Upper lobe of left lung (tissue), 6 donors: ENCODE data around the gene BCAM. TPM values are rescaled to one million over a fixed set of nuclear protein-coding genes. Genes with fewer than 3 reads are reported as not detected.

Experiments used
- ATAC-seq, 2 donors: fragments of 200-7000 bp; cut with Tn5 transposase; one replicate each; pipeline ENCODE4 v1.9.1; 2022; ENCODE audit warnings: mild to moderate bottlenecking in 2 of 2, moderate library complexity in 2 of 2; ENCODE audit not compliant: low FRiP score in 2 of 2
- DNase-seq, 2 donors: peaks; one replicate each; pipeline ENCODE4 v3.0.0-alpha.2; 2019 to 2020
- H3K27ac ChIP-seq, 4 donors: fragments of 200-600 bp; sonication (generic); one replicate each; pipeline ENCODE4 v1.5.1; 2016 to 2019
- H3K27me3 ChIP-seq, 4 donors: fragments of 200-600 bp; sonication (generic); one replicate each; pipeline ENCODE4 v1.5.1; 2017 to 2019
- H3K36me3 ChIP-seq, 4 donors: fragments of 200-600 bp; sonication (generic); one replicate each; pipeline ENCODE4 v1.5.1; 2016 to 2019
- H3K4me1 ChIP-seq, 4 donors: fragments of 200-600 bp; sonication (generic); one replicate each; pipeline ENCODE4 v1.5.1; 2018 to 2019
- H3K4me3 ChIP-seq, 4 donors: fragments of 200-600 bp; sonication (generic); one replicate each; pipeline ENCODE4 v1.5.1; 2017 to 2019; ENCODE audit warnings: mild to moderate bottlenecking in 2 of 4, moderate library complexity in 1 of 4
- H3K9me3 ChIP-seq, 4 donors: fragments of 200-600 bp; sonication (generic); one replicate each; pipeline ENCODE4 v1.5.1; 2018 to 2019
- CTCF ChIP-seq, 6 experiments: fragments of 450-650 bp in 4 of 6; fragments of 200-600 bp in 2 of 6; sonication (generic) in 2 of 6; IDR thresholded peaks; one replicate each; pipeline ENCODE4 v1.5.1; 2016 to 2019; ENCODE audit warnings: antibody characterized with exemption in 6 of 6
- EP300 ChIP-seq, 4 donors: sonication (generic); formaldehyde crosslinking; IDR thresholded peaks; one replicate each; pipeline ENCODE4 v1.5.1; 2017; ENCODE audit warnings: antibody characterized with exemption in 4 of 4, control low read depth in 2 of 4
- POLR2A ChIP-seq, 4 donors: fragments of 450-650 bp; IDR thresholded peaks; one replicate each; pipeline ENCODE4 v1.5.1; 2016 to 2017; ENCODE audit warnings: antibody characterized with exemption in 4 of 4, mild to moderate bottlenecking in 2 of 4
- POLR2AphosphoS5 ChIP-seq, 2 donors: sonication (generic); formaldehyde crosslinking; IDR thresholded peaks; one replicate each; pipeline ENCODE4 v1.5.1; 2017; ENCODE audit warnings: antibody characterized with exemption in 2 of 2
- WGBS, 2 donors: methylation state at CpG; one replicate each; pipeline ENCODE4 v1.1.5; 2017 to 2018; 5-methylcytosine and 5-hydroxymethylcytosine counted together
- total RNA-seq, 6 donors: library from RNA; depleted of rRNA in 4 of 6; stranded (reverse); fragments of >200 nt in 4 of 6; gene quantifications; one replicate each; pipeline versions ENCODE4 v1.1.0 to v1.2.1, GENCODE V29; 2016 to 2021
- donor health status: DM: no; HTN: no; CAD: no; lungs with moderate emphysema.
- donor health status: DM: no; HTN: yes; CAD: no; lungs with severe emphysema.

The BCAM gene
- total RNA-seq, 6 donors from 2014 or later, result 246 to 557 (median 274) TPM

DNA sequence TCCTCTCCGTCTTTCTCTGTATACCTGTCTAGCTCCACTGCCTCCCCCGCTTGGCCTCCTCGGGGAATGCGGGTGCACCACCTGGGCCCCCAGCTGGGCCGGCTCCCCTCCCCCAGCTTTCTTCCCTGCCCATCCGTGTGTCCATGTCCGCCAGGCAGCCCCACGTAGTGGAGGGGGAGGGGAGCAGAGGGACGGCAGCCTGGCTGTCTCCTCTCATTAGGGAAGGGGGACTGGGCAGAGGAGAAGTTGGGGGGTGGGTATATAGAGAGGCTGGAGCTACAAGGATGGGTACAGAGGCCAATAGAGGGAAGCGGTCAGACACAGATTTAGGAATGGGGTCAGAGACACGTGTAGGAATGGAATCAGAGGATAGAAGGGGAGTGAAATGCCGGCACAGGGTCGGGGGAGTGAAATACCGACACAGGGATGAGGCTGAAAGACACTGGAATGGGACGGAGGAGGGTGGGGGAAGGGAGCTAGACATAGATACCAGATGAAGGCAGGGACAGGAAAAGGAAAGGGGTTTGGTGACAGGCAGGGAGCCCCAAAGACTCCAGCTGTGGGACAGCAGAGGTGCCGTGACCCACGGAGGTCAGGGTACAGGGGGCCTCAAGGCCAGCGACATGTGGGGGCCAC lies 40.0 kb downstream of the BCAM start:
- ATAC-seq (no peak), DNase-seq (no peak)
- Histone ChIP-seq H3K4me1 (peaks cover 36 to 60% (median 46%) of the 10 kb centered on the region in 4 donors), H3K27me3 (no peaks in the 10 kb centered on the region), H3K9me3 (no peaks in the 10 kb centered on the region), H3K27ac (peak overlapping the region; percentile 96 to 100 (median 98)), H3K4me3 (peak overlapping the region in 3 of 4 donors; percentile 86 to 88 (median 87)), H3K36me3 (peaks cover 0 to 2% (median 0%) of the 10 kb centered on the region in 4 donors)
- 32 to 39% methylated on average over 17 of the region's 18 CpGs for WGBS, 2 donors
- TF ChIP-seq CTCF (IDR thresholded peaks at IDR 0.05), result no peak
- no peak for TF ChIP-seq EP300 (IDR thresholded peaks at IDR 0.05)
- no peak for TF ChIP-seq POLR2AphosphoS5 (IDR thresholded peaks at IDR 0.05)
- TF ChIP-seq POLR2A (IDR thresholded peaks at IDR 0.05), result no peak

DNA sequence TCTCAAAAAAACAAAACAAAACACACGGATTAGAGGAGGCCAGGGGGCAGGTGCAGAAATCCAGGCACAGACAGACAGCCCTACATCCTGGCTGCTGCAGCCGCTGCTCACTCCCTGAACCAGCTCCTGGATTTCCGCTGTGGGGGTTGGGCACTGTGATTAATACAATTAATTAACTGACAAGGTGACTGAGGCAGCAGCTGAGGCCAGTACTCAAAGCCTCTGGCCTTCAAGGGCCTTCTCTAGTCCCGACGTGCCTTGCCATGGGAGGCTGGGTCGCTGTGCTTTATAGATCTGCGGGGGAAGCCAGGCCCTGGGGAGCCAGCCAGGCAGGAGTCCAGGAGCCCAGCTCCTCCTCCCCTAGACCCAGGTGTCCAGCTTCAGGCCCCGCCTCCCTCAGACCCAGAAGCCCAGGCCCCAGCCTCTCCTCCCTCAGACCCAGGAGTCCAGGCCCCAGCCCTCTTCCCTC lies 41.8 kb downstream of the BCAM start:
- H3K36me3 ChIP-seq, result peaks cover 0 to 2% (median 0%) of the 10 kb centered on the region in 4 donors
- TF ChIP-seq POLR2AphosphoS5 (IDR thresholded peaks at IDR 0.05), result no peak
- TF ChIP-seq CTCF (IDR thresholded peaks at IDR 0.05), result no peak
- no peak overlapping the region for H3K4me3 ChIP-seq
- H3K27ac ChIP-seq, result peak overlapping the region in 2 of 4 donors; percentile 57 to 98
- no peak for DNase-seq
- H3K4me1 ChIP-seq, result peaks cover 29 to 47% (median 34%) of the 10 kb centered on the region in 4 donors
- WGBS, 2 donors, result 70 to 78% methylated on average over 7 to 8 of the region's 8 CpGs
- ATAC-seq, result no peak
- no peaks in the 10 kb centered on the region for H3K9me3 ChIP-seq
- no peaks in the 10 kb centered on the region for H3K27me3 ChIP-seq

DNA sequence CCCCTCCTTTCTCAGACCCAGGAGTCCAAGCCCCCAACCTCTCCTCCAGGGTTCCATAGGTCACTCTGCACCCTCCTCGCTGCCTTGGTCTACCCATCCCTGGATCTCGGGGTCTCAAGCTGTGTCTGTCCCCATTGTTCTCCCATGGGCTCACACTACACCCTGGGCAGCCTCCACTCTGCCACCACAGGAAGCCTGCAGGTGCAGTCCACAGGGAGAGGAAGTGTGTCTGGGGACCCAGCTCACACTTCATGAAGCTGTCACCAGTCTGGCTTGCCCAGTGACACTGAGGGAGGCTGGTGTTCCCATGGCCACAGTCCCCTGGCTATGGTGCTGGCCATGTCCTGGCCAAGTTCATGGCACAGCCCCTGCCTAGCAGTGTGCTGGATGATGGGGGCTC lies 42.5 kb downstream of the BCAM start:
- Histone ChIP-seq H3K4me1 (peaks cover 34 to 53% (median 40%) of the 10 kb centered on the region in 4 donors), H3K4me3 (no peak overlapping the region), H3K9me3 (no peaks in the 10 kb centered on the region), H3K27ac (peak overlapping the region in 1 of 4 donors; percentile 57), H3K36me3 (peaks cover 0 to 2% (median 0%) of the 10 kb centered on the region in 4 donors), H3K27me3 (no peaks in the 10 kb centered on the region)
- DNase-seq (no peak), ATAC-seq (no peak)
- no peak for TF ChIP-seq POLR2AphosphoS5 (IDR thresholded peaks at IDR 0.05)
- no peak for TF ChIP-seq CTCF (IDR thresholded peaks at IDR 0.05)
- no peak for TF ChIP-seq EP300 (IDR thresholded peaks at IDR 0.05)
- no peak for TF ChIP-seq POLR2A (IDR thresholded peaks at IDR 0.05)
- WGBS, 2 donors, result 56 to 68% methylated on average over 2 of the region's 2 CpGs

- 73 to 85% methylated on average over 1 of the region's 1 CpG for WGBS, 2 donors
Measured at GRCh38 chr19:44855606-44856005, 46.7 kb downstream of the BCAM start.

More at GRCh38 chr19:44855606-44856005, 46.7 kb downstream of the BCAM start:
- H3K36me3 ChIP-seq, result peaks cover 0 to 11% (median 0%) of the 10 kb centered on the region in 4 donors
- TF ChIP-seq EP300 (IDR thresholded peaks at IDR 0.05) (no peak), POLR2AphosphoS5 (IDR thresholded peaks at IDR 0.05) (no peak), CTCF (IDR thresholded peaks at IDR 0.05) (no peak), POLR2A (IDR thresholded peaks at IDR 0.05) (no peak)
- peak overlapping the region in 2 of 4 donors; percentile 63 to 70 for H3K27ac ChIP-seq
- H3K4me1 ChIP-seq, result peaks cover 28 to 47% (median 43%) of the 10 kb centered on the region in 4 donors
- DNase-seq (no peak), ATAC-seq (no peak)
- H3K27me3 ChIP-seq, result no peaks in the 10 kb centered on the region
- no peak overlapping the region for H3K4me3 ChIP-seq
- no peaks in the 10 kb centered on the region for H3K9me3 ChIP-seq
